T-helper 2 cell (primary cell): ENCODE results near the gene AKR1C2.
"Not testable (repeated sequence)": the region's sequence is repeated elsewhere in the genome, so short reads cannot be mapped to it uniquely, and the experiment has no call there.

Experiments
- DNase-seq, 5 experiments: peaks; one replicate each; pipeline versions ENCODE4 v3.0.0 to v3.0.0-alpha.2; 2012 to 2022

Gene AKR1C2

DNA sequence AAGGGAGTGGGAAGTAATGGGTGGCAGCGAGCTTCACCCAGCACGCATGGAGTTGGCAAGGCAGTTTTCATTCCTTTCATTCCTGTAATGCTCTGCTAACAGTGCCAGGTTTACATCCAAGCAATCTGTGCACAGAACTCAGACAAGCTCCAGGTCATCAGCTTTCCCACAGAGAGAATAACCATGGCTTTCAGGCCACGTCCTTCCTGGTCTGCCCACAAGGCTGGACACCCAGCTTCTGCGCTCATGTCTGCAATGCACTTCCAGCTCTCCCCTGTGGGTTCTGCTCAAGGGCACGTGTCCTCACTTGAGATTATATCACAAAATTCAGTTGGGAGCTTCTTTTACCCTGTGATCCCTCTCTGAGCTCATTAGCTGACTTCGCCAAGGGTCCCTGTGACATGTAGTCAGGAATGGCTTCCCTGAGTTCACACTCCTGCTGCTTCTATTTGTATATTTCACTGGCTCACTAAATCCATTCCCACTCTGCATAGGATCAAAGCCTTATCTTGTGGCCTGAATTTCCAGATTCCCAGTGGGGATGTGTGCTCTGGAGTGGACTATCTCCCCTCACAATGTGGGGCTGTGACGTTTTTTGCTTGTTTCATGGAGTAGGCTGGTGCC lies 18.6 kb downstream of the AKR1C2 start:
- DNase-seq, result no peak

DNA sequence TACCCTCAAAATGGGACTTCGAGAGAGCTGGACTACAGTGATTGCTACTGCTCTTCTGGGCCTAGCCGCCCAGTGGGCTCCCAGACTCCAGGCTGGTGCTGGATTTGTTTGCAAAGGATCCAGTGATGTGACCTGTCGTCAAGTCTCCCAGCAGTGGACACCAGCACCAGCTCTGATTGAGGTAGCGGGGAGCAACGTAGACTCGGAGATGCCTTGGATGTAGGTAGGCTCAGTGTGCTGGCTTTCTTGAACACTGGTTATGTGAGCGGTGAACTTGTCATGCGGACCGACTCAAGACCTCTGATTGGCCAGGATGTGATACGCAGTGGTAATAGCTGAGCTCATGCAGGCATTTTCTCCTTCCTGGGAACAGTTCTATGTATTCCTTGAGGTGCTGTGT lies 19.4 kb downstream of the AKR1C2 start:
- DNase-seq, result no peak

DNA sequence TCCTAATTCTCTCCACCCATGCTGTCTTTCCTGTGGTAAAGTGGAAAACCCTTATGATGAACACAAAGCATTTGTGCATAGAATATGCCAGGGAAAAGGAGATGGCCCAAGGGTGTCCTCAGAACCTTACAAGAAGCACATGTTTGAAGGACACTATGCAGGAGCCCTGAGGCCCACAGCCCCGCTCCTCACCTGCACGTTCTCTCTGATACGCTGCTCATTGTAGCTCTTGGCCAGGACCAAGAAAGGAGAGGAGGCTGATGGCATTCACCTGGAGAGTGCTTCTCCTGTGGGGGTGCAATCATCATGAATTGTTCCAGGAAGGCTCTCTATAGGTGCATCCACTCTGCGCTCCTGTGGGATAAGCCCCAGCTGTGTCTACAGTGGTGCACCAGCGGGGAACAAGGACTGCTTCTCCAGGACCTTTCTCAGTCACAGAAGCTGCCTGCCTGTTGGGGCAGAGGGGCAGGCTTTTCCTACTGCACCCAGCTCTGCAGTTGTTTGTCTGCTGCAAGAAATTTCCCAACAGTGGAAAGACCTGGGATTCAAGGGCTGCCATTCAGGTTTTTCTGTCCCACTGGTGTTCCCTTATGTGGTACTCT lies 19.9 kb downstream of the AKR1C2 start:
- DNase-seq, result no peak

DNA sequence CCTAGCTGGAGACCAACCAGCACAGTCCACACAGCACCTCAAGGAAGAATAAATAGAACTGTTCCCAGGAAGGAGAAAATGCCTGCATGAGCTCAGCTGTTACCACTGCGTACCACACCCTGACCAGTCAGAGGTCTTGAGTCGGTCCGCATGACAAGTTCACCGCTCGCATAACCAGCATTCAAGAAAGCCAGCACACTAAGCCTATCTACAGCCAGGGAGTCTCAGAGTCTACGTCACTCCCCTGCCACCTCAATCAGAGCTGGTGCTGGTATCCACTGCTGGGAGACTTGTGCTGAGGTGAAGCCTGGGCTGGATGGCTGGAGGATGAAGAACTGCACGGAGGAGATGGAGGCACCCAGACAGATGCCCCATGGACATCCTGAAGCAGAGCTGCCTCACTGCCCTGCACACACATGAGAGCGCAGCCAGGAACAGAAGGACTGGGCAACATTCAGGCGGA lies 20.9 kb downstream of the AKR1C2 start:
- no peak for DNase-seq

DNA sequence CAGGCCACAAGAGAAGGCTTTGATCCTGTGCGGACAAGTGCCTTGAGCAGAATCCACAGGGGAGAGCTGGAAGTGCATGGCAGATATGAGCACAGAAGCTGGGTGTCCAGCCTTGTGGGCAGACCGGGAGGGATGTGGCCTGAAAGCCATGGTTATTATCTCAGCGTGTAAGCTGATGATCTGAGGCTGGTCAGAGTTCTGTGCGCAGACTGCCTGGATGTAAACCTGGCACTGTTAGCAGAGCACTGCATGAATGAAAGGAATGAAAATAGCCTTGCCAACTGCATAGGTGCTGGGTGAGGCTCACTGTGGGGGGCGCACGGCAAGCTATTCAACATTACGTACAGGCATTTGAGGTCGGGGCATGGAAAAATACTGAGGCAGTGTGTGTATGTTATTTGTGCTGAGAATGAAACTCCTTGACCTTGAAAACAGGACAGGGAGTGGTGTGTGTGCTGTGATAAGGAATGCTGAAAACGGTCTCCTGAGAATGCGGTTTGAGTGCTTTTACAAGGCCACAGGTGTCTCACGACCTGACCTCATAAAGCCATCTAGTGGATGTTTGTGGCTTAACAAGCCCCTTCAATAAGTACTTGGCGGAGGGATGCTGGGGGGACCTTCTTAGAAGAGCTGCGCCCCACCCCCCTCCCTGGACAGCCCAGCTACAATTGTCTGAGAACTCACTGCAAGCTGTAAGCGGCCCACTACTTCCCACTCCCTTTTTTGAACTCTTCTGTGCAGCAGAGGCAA lies 21.8 kb downstream of the AKR1C2 start:
- DNase-seq, result peak in 1 of 5 experiments; percentile 35

- no peak for DNase-seq
These were observed 22.9 kb downstream of the AKR1C2 start for GRCh38 chr10:4980793-4981192.

GRCh38 chr10:4978870-4979269 lies 24.8 kb downstream of the AKR1C2 start:
- DNase-seq, result no peak

DNA sequence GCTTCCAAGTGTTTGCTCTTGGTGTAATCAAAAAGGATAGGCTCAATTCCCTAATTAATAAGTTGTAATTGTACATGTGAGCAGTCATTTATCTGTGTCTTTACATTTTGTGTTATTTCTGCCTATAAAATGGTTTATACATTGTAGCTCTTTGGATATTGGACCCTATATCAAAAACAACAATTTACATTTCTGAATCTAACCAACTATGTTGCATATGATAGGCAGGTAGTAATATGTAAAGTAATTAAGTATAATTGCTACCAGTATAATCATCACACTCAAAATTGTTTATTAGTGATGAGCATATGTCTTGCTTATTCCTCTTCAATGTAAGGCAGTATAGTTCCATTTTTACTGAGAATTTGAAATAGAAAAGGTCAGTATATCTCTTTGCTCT lies 26.6 kb downstream of the AKR1C2 start:
- no peak for DNase-seq

- DNase-seq, result not testable (repeated sequence)
These were observed 29.3 kb downstream of the AKR1C2 start for GRCh38 chr10:4974400-4974799.

DNA sequence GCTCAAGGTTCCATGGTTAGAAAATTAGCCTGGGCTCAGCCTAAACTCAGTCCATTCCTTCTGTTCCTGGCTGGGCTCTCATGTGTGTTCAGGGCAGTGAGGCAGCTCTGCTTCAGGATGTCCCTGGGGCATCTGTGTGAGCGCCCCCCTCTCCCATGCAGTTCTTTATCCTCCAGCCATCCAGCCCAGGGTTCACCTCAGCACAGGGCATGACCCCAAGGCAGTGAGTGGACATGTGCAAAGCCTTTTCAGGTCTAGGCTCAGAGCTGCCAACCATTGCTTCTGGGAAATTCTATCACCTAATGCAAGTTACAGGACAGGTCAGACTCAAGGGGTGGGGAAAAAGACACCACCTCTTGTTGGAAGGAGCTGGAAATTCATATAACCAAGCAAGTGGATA lies 30.4 kb downstream of the AKR1C2 start:
- not testable (repeated sequence) for DNase-seq

GRCh38 chr10:4972369-4973142 lies 31.1 kb downstream of the AKR1C2 start:
- not testable (repeated sequence) for DNase-seq

DNA sequence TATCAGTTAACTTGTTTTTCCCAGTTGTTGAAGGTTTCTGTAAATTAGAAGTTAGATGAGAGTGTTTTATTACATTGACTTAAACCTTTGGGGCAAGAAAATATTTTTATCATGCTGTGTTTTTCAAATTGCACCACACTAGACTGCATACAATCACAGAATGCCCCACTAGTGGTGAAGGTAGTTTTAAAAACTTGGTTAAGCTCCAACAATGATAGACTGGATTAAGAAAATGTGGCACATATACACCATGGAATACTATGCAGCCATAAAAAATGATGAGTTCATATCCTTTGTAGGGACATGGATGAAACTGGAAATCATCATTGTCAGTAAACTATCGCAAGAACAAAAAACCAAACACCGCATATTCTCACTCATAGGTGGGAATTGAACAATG lies 33.3 kb downstream of the AKR1C2 start:
- DNase-seq, result not testable (repeated sequence)

GRCh38 chr10:4969289-4969688 lies 34.4 kb downstream of the AKR1C2 start:
- not testable (repeated sequence) for DNase-seq

GRCh38 chr10:4967189-4967588 lies 36.5 kb downstream of the AKR1C2 start:
- DNase-seq, result not testable (repeated sequence)

GRCh38 chr10:4965763-4966162 lies 37.9 kb downstream of the AKR1C2 start:
- not testable (repeated sequence) for DNase-seq

DNA sequence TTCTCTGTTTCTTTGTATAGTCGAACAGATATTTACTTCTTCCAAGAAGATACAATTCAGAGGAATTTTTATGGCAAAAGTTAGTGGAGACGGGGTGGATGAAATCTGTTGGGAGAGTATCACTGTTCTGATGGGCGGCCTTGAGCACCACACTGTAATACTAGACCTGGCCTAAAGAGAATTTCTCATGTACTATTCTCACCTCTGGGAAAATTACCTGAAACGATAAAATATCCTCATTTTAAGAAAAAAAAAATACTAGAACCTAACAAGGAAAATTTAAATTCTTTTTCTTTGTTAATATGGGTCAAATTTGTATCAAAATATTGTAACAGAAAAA lies 39.9 kb downstream of the AKR1C2 start:
- not testable (repeated sequence) for DNase-seq

- DNase-seq, result not testable (repeated sequence)
These were observed 40.5 kb downstream of the AKR1C2 start, which contains the start of gene AKR1C1 for GRCh38 chr10:4962876-4963814. Gene AKR1C1 (plus strand): TSS chr10:4963415. CDS start chr10:4963445, 30 bp downstream.

DNA sequence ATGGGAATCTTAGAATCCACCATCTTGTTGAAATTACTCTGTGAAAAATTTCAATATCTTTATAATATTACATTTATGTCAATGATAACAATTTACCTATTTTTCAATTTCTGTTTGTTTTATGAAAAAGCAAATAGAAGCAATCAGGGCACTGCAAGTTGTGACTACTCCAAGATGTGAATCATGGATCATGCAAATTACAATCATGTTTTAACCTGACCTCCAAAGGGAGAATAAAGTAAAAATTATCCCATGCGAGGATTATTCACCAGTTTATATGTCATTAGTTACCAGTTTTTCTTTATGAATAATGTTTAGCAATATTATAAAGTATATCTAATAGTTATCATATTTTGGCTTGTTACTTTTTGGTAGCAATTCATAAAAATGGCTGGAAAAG lies 41.3 kb downstream of the AKR1C2 start:
- DNase-seq, result not testable (repeated sequence)

GRCh38 chr10:4961558-4961957 lies 42.1 kb downstream of the AKR1C2 start:
- DNase-seq, result not testable (repeated sequence)

- DNase-seq, result not testable (repeated sequence)
These were observed 46.6 kb downstream of the AKR1C2 start for GRCh38 chr10:4956955-4957645.

GRCh38 chr10:4956088-4956487 lies 47.6 kb downstream of the AKR1C2 start:
- not testable (repeated sequence) for DNase-seq
